HFFc6 (cell line): ENCODE data around the gene DPEP1. TPM values are rescaled to one million over a fixed set of nuclear protein-coding genes. Genes with fewer than 3 reads are reported as not detected.
"Not testable (repeated sequence)": the region's sequence is repeated elsewhere in the genome, so short reads cannot be mapped to it uniquely, and the experiment has no call there.

Experiments used
- DNase-seq: peaks from one replicate; pipeline ENCODE4 v3.0.0-alpha.2; 2018
- H3K27ac Mint-ChIP-seq: 2 replicates; pipeline ENCODE4 v1.8.0; 2020; ENCODE audit warnings: mild to moderate bottlenecking, mixed read lengths
- H3K27me3 Mint-ChIP-seq: 2 replicates; pipeline ENCODE4 v1.8.0; 2021; ENCODE audit warnings: mild to moderate bottlenecking, moderate library complexity, mixed read lengths; ENCODE audit not compliant: insufficient read depth
- H3K36me3 Mint-ChIP-seq: 2 replicates; pipeline ENCODE4 v1.8.0; 2021; ENCODE audit warnings: low read depth, mixed read lengths
- H3K4me1 Mint-ChIP-seq: 2 replicates; pipeline ENCODE4 v1.8.0; 2020; ENCODE audit warnings: low read depth, mixed read lengths
- H3K4me3 Mint-ChIP-seq: 2 replicates; pipeline ENCODE4 v1.8.0; 2020; ENCODE audit warnings: mild to moderate bottlenecking, moderate library complexity, mixed read lengths
- H3K9me3 Mint-ChIP-seq: 2 replicates; pipeline ENCODE4 v1.8.0; 2020; ENCODE audit warnings: mild to moderate bottlenecking, mixed read lengths
- total RNA-seq, 6 experiments: library from RNA; stranded (reverse); fragmentation: NEBNext Ultra II Directional; extraction: Animal tissue kit (Norgen Biotek cat#: 25700); gene quantifications; 2 replicates in 1 of 6; 3 replicates in 5 of 6; pipeline ENCODE4 v1.2.3, GENCODE V29; 2021
- TF ChIP-seq, protein P1 (sequence below): fragments of 200-600 bp; sonication (generic); IDR thresholded peaks from 2 replicates; pipeline ENCODE4 v1.5.0; 2021; ENCODE audit warnings: antibody characterized with exemption, mild to moderate bottlenecking

Gene DPEP1
- total RNA-seq, 6 experiments from 2014 or later = not detected

DNA sequence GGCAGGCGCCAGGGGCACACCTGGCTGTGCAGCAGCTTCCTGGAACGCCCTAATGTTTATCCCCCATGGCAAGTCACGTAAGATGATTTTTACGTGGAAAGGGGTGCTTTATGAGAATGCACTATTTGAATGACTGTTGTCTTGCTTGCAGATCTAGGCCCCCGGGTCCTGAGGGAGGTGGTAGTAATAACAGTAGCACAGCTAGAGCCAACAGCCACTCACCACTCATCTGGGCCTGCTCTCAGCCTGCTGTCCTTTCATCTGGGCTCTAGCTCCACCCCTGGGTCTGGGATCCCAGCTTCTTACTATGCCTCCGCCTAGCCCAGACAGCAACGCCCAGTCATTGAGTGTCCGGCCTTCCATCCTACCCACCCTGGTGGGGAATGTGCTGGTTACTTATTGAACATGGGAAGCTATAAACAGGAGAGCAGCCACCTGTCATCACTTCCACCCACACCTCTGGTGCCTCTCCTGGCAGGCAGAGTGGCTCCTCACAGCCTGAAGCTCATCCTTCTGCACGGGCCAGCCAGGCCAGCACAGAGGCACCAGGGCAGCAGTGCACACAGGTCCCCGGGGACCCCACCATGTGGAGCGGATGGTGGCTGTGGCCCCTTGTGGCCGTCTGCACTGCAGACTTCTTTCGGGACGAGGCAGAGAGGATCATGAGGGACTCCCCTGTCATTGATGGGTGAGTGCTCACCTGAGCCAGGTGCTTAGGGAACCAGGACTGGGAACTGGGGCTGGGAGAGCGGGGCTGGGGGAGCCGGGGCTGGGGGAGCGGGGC lies 16.6 kb downstream of the DPEP1 start:
- no peaks in the 10 kb centered on the region for H3K36me3 Mint-ChIP-seq
- no peak for DNase-seq
- peaks cover 11% of the 10 kb centered on the region for H3K4me1 Mint-ChIP-seq
- TF ChIP-seq, protein P1, sequence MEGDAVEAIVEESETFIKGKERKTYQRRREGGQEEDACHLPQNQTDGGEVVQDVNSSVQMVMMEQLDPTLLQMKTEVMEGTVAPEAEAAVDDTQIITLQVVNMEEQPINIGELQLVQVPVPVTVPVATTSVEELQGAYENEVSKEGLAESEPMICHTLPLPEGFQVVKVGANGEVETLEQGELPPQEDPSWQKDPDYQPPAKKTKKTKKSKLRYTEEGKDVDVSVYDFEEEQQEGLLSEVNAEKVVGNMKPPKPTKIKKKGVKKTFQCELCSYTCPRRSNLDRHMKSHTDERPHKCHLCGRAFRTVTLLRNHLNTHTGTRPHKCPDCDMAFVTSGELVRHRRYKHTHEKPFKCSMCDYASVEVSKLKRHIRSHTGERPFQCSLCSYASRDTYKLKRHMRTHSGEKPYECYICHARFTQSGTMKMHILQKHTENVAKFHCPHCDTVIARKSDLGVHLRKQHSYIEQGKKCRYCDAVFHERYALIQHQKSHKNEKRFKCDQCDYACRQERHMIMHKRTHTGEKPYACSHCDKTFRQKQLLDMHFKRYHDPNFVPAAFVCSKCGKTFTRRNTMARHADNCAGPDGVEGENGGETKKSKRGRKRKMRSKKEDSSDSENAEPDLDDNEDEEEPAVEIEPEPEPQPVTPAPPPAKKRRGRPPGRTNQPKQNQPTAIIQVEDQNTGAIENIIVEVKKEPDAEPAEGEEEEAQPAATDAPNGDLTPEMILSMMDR = no peak
- no peaks in the 10 kb centered on the region for H3K9me3 Mint-ChIP-seq
- H3K27me3 Mint-ChIP-seq = peaks cover 10% of the 10 kb centered on the region
- no peak overlapping the region for H3K27ac Mint-ChIP-seq
- H3K4me3 Mint-ChIP-seq = no peak overlapping the region

DNA sequence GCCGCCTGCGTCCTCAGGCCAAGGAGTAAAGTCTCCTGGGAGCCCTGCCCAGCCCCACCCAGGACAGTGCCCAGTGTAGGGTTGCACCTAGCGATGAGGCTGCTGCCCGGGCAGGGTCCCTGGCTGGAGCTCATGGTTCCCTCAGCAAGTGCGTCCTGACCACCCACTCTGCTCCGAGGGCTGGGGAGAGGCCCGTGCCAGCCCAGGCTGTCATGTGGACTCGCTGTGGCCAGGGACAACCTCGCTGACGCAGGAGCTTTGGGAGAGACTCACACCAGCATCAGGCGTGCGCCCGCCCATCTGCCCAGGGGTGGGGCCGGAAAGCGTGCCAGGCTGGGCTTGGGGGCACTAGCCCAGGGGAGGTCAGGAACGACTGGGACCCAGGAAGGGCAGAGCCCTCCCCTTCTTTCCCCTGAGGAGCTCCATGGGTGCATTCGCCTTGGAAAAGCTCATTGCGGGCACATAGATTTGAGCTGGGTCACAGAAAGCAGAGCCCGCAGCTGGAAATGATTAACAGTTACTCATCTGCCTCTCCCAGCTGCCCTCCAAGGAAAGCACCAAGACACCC lies 19.7 kb downstream of the DPEP1 start:
- DNase-seq = peak; percentile 87

DNA sequence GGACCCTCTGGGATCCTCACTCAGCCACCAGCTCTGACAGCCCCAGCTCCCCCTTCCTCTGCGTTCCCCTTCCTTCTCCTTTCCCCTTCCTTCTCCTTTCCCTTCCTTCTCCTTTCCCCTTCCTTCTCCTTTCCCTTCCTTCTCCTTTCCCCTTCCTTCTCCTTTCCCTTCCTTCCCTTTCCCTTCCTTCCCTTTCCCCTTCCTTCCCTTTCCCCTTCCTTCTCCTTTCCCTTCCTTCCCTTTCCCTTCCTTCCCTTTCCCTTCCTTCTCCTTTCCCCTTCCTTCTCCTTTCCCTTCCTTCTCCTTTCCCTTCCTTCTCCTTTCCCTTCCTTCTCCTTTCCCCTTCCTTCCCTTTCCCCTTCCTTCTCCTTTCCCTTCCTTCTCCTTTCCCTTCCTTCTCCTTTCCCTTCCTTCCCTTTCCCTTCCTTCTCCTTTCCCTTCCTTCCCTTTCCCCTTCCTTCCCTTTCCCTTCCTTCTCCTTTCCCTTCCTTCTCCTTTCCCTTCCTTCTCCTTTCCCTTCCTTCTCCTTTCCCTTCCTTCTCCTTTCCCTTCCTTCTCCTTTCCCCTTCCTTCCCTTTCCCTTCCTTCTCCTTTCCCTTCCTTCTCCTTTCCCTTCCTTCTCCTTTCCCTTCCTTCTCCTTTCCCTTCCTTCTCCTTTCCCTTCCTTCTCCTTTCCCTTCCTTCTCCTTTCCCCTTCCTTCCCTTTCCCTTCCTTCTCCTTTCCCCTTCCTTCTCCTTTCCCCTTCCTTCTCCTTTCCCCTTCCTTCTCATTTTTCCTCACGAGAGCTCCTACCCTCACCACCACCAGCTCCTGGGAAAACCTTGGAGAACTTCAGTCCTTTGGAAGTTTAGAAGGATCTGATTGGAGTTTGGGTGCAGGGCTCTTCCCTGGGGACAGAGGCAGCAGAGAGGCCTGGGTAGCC lies 21.3 kb downstream of the DPEP1 start:
- H3K9me3 Mint-ChIP-seq, H3K27ac Mint-ChIP-seq, DNase-seq, H3K4me3 Mint-ChIP-seq, H3K36me3 Mint-ChIP-seq: not testable (repeated sequence)
- peaks cover 11% of the 10 kb centered on the region for H3K27me3 Mint-ChIP-seq
- peaks cover 11% of the 10 kb centered on the region for H3K4me1 Mint-ChIP-seq

More for the DNA sequence above, 19.7 kb downstream of the DPEP1 start:
- TF ChIP-seq, protein P1 = no peak
- Mint-ChIP-seq H3K27ac (no peak overlapping the region), H3K4me1 (peaks cover 11% of the 10 kb centered on the region), H3K27me3 (peaks cover 11% of the 10 kb centered on the region), H3K9me3 (no peaks in the 10 kb centered on the region), H3K36me3 (no peaks in the 10 kb centered on the region), H3K4me3 (no peak overlapping the region)

GRCh38 chr16:89636663-89637062 lies 23.2 kb downstream of the DPEP1 start:
- peaks cover 11% of the 10 kb centered on the region for H3K27me3 Mint-ChIP-seq
- H3K4me1 Mint-ChIP-seq = peaks cover 21% of the 10 kb centered on the region
- TF ChIP-seq, protein P1 = no peak
- H3K36me3 Mint-ChIP-seq = no peaks in the 10 kb centered on the region
- H3K27ac Mint-ChIP-seq = no peak overlapping the region
- no peak for DNase-seq
- no peaks in the 10 kb centered on the region for H3K9me3 Mint-ChIP-seq
- no peak overlapping the region for H3K4me3 Mint-ChIP-seq

- H3K27me3 Mint-ChIP-seq = peaks cover 11% of the 10 kb centered on the region
Observed at GRCh38 chr16:89637379-89637778, 23.9 kb downstream of the DPEP1 start.

More at GRCh38 chr16:89637379-89637778, 23.9 kb downstream of the DPEP1 start:
- TF ChIP-seq, protein P1 = peak; percentile 46; the same call in 1 of the 2 replicates
- DNase-seq = no peak
- H3K36me3 Mint-ChIP-seq = no peaks in the 10 kb centered on the region
- peaks cover 21% of the 10 kb centered on the region for H3K4me1 Mint-ChIP-seq
- no peak overlapping the region for H3K4me3 Mint-ChIP-seq
- H3K9me3 Mint-ChIP-seq = no peaks in the 10 kb centered on the region
- no peak overlapping the region for H3K27ac Mint-ChIP-seq
